HG03469 (cell line): ENCODE results near the gene NKG7.
A peak's percentile ranks its signal among the peaks of the same experiment; 100 is the strongest.

Source experiments
- ATAC-seq: cut with Tn5 transposase; IDR thresholded peaks from one replicate; pipeline ENCODE4 v1.9.1; 2021; ENCODE audit warnings: mild to moderate bottlenecking, moderate library complexity, moderate number of reproducible peaks; ENCODE audit not compliant: unreplicated experiment

Gene NKG7

DNA sequence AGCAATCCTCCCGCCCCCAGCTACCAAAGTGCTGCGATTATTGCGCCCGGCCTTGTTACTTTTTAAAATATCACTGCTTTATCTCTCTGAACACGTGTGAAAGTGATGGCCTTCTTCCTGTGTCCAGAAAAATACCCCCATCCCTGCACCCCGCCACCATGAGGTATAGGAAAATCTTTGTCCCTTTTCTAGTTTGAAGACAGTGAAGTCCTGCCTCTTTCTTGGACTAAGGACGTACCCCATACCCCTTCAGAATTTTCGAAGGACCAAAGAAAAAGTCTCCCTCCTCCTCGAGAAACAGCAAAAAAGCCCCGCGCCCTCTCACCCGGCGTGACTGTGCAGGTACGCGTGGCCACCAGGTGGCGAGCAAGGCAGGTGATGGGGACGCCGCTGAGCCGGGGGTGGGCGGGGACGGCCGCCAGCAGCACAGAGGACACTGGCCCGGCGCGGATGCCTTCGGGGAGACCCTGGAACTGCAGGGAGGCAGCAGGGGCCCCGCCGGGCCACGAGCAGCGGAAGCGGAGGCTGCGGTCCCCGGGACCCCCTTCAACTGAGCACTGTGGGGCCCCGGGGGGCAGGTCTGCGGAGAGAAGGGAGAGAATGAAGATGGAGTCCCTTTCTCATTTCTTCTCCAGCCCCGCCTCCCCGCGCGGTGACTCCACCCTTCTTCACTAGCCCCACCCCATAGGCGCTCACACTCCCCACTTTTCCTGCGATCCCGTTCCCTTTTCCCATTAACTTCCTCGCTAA lies 33.7 kb downstream of the NKG7 start:
- peak; percentile 39 for ATAC-seq

GRCh38 chr19:51337861-51338562 lies 34.4 kb downstream of the NKG7 start:
- no peak for ATAC-seq

DNA sequence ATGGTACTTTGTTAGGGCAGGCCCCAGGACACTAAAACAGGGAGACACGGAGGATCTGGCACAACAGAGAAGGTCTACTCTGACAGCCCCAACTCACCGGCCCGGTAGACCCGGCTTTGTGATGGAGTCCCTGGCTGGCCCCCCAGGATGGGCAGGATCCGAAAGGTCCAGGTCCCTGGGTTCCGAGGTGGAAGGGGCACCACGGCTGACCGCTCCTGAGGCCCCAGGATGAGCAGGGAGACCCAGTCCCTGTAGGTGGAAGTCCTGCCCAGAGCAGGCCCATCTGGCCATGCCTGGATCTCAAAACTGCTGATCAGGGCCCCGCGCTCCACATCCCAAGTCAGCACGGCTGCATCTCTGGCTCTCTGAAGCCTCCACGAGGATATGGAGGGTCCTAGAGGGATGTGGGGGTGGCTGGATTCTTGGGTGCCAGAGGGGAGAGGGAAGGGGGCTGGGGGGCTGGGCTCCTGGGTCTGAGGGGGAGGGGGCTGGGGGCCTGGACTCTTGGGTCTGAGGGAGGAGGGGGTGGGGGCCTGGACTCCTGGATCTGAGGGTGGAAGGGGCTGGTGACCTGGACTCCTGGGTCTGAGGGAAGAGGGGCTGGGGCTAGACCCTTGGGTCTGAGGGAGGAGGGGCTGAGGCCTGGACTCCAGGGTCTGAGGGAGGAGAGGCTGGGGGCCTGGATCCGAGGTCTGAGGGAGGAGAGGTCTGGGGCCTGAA lies 35.2 kb downstream of the NKG7 start:
- no peak for ATAC-seq

DNA sequence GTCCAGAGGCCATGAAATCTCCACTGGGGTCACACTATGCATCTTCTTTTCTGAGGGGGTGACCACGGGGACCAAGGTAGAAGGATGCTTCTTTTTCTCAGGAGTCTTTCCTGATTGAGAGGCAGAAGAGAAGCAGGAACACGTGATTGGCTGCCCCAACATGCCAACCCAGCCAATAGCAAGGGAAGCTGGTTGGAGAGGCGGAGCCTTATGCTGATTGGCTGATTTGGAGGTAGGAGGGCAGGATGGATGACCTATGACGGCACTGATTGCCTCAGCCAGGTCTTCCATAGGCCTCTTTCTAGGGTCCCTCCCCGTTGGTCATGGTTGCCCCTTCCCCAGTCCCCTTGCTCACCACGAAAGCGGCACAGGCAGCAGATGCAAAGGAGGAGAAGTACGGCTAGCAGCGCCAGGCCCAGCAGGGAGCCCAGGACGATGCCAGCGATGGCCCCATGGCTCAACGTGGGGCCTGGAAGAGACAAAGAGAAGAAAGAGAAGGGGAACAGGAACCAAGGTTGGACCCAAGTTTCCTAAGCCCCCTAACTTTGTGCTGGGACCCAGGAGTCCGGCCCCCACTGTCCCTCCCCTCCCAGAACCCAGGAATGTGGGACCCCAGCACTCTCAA lies 38.5 kb downstream of the NKG7 start:
- ATAC-seq = no peak

DNA sequence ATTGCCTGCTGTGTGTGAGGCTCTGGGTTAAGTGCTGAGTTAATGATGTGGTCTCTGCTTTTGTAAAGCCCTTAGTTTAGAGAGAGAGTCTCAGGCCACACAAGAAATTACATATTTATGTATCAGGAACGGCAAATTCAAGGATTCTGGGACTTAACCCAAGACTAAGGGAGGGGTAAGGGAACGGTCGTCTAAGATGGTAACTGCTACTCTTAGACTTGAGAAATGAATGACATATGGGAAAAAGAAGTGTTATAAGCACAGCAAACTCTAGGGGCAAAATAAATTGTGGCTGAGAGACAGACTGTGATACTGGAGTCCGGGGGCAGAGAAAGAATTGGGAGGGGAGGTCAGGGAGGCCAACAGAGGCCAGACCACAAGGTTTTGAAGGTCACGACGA lies 40.7 kb downstream of the NKG7 start:
- no peak for ATAC-seq

DNA sequence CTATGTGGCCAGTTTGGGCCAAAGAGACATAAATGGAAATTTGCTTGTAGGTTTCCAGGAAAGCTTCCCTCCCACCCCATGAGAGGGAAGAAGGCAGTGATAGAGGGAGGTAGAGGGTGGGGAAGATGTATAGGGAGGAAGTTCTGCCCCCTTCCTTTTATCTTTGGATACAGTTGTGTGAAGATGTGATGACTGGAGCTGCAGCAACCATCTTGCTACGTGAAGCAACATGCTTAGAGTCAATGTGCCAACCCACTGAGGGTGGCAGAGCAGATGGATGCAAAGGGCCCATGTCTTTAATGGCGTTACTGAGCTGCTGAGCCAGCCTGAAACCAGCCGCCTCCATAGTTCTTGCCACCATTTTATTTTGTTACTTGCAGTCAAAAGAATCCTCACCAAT lies 41.3 kb downstream of the NKG7 start:
- ATAC-seq = no peak

DNA sequence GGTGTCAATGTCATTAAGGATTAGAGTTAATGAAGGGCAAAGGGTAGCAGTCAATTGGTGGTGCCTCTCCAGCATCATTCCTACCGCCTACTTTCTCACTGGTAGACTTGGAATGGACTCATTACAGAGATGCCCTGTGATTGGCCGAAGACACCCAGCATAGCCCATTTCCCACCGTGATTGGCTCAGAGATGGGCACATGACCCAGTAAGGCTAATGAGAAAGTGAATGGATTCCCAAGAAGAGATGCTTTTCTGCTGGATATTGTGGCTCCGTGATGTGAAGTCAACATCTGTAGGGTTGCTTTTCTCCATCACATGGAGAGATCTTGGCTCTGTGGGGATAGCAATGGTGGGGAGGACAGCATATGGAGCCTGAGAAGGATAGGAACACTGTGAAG lies 42.1 kb downstream of the NKG7 start:
- ATAC-seq = no peak

- ATAC-seq = no peak
Measured at GRCh38 chr19:51329411-51329810, 43.0 kb downstream of the NKG7 start.

DNA sequence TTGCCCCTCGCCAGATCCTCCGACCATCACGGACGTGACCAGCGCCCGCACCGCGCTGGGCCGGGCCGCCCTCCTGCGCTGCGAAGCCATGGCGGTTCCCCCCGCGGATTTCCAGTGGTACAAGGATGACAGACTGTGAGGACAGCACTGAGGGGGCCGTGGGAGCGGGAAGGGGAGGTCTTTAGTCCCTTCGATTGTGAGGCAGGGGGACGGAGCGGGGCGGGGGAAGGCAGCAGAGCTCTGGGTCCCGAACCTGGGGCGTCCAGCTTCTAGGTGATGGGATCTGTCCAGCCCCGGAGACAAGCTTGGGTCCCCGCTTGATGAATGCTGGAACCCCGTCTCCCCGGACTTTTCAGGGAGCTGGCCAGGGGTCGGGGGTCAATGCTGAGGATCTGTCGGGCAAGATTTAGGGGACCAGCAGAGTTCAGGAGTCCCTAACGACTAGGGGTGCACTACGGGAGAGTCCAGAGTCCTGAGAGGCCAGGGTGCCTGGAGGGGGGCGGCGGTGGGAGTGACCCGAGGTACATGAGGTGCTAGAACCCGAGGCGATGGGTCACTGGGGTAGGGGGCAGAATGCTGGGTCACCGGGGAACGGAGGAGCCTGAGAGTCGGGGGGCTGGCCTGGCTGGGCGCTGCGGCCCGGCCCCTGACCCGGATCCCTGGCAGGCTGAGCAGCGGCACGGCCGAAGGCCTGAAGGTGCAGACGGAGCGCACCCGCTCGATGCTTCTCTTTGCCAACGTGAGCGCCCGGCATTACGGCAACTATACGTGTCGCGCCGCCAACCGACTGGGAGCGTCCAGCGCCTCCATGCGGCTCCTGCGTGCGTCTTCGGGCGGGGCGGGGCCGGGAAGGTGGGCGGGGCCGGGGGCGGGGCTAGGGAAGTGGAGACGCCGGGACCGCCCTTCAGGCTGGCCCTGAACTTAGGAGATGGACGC lies 45.1 kb downstream of the NKG7 start:
- no peak for ATAC-seq

- ATAC-seq = no peak
Measured at GRCh38 chr19:51326216-51327065, 46.0 kb downstream of the NKG7 start.

GRCh38 chr19:51325161-51325976 lies 47.1 kb downstream of the NKG7 start:
- ATAC-seq = no peak

DNA sequence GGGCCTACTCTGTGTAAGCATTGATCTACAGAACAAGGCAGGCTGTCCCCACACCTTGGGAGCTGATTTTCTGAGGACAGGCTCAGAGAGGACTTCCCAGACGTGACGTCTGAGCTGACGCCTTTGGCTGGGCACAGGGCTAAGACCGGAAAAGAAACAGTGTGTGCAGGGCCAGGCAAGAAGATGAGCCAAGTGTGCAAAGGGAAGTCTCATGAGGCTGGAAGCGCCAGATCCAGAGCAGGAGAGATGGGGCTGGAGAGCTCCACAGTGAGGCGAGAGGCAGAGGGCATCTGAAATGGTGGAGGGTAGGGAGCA lies 48.3 kb downstream of the NKG7 start:
- ATAC-seq = no peak

- no peak for ATAC-seq
Measured at GRCh38 chr19:51323481-51324166, 48.8 kb downstream of the NKG7 start.

- no peak for ATAC-seq
Measured at GRCh38 chr19:51321799-51322198, 50.7 kb downstream of the NKG7 start.
